HepG2 (cell line): ENCODE data around the gene NAGA. TPM values are rescaled to one million over a fixed set of nuclear protein-coding genes. Genes with fewer than 3 reads are reported as not detected.

ENCODE experiments used
- DR1 ChIP-seq: sonication (generic); formaldehyde crosslinking; IDR thresholded peaks from 2 replicates; pipeline ENCODE4 v1.8.0; 2021; ENCODE audit warnings: mild to moderate bottlenecking, missing genetic modification reagents, inconsistent platforms
- ELF1 ChIP-seq: sonication (generic); formaldehyde crosslinking; IDR thresholded peaks from 2 replicates; pipeline ENCODE4 v1.4.0; 2020; ENCODE audit warnings: missing genetic modification reagents
- ISL2 ChIP-seq: sonication (generic); formaldehyde crosslinking; IDR thresholded peaks from 2 replicates; pipeline ENCODE4 v1.5.0; 2020; ENCODE audit warnings: missing genetic modification reagents
- JDP2 ChIP-seq: sonication (generic); formaldehyde crosslinking; IDR thresholded peaks from 2 replicates; pipeline ENCODE4 v1.8.1; 2022; ENCODE audit warnings: missing genetic modification reagents, borderline replicate concordance
- KDM5B ChIP-seq: sonication (generic); formaldehyde crosslinking; IDR thresholded peaks from 2 replicates; pipeline ENCODE4 v1.4.0; 2020; ENCODE audit warnings: missing genetic modification reagents, mild to moderate bottlenecking, borderline replicate concordance
- KLF6 ChIP-seq: IDR thresholded peaks from 2 replicates; pipeline ENCODE4 v1.8.0; 2016; ENCODE audit warnings: missing biosample characterization, missing genetic modification reagents
- MIER3 ChIP-seq: IDR thresholded peaks from 2 replicates; pipeline ENCODE4 v1.6.1; 2016; ENCODE audit warnings: missing compliant biosample characterization, borderline replicate concordance
- MTF2 ChIP-seq: sonication (generic); formaldehyde crosslinking; IDR thresholded peaks from 2 replicates; pipeline ENCODE4 v1.5.0; 2020; ENCODE audit warnings: missing genetic modification reagents, borderline replicate concordance
- ONECUT2 ChIP-seq: sonication (generic); formaldehyde crosslinking; IDR thresholded peaks from 2 replicates; pipeline ENCODE4 v1.4.0; 2020; ENCODE audit warnings: missing genetic modification reagents
- POLR2AphosphoS5 ChIP-seq: IDR thresholded peaks from 2 replicates; pipeline ENCODE4 v1.6.1; 2012; ENCODE audit warnings: low read depth, low read length
- TCF7 ChIP-seq: sonication (generic); IDR thresholded peaks from 2 replicates; pipeline ENCODE4 v1.6.1; 2016; ENCODE audit warnings: antibody characterized with exemption, low read depth
- ZC3H13 ChIP-seq: sonication (generic); formaldehyde crosslinking; IDR thresholded peaks from 2 replicates; pipeline ENCODE4 v1.8.1; 2023; ENCODE audit warnings: mild to moderate bottlenecking, missing genetic modification reagents, moderate library complexity
- ZEB1 ChIP-seq: IDR thresholded peaks from 2 replicates; pipeline ENCODE4 v1.6.1; 2012; ENCODE audit warnings: mild to moderate bottlenecking, low read depth, inconsistent platforms; ENCODE audit not compliant: insufficient replicate concordance
- ZNF225 ChIP-seq: sonication (generic); formaldehyde crosslinking; IDR thresholded peaks from 2 replicates; pipeline ENCODE4 v1.4.0; 2020; ENCODE audit warnings: mild to moderate bottlenecking, missing genetic modification reagents
- ZNF335 ChIP-seq: sonication (generic); formaldehyde crosslinking; IDR thresholded peaks from 2 replicates; pipeline ENCODE4 v1.4.0; 2020; ENCODE audit warnings: missing genetic modification reagents
- ZNF678 ChIP-seq: sonication (generic); formaldehyde crosslinking; IDR thresholded peaks from 2 replicates; pipeline ENCODE4 v1.4.0; 2020; ENCODE audit warnings: mild to moderate bottlenecking, missing genetic modification reagents
- ZNF709 ChIP-seq: sonication (generic); formaldehyde crosslinking; IDR thresholded peaks from 2 replicates; pipeline ENCODE4 v1.5.0; 2020; ENCODE audit warnings: mild to moderate bottlenecking, missing genetic modification reagents
- polyA plus RNA-seq, 8 experiments: library from polyadenylated mRNA; depleted of rRNA in 3 of 8; stranded (reverse) in 7 of 8; unstranded in 1 of 8; fragments of >200 nt; fragmentation: Illumina TruSeq in 4 of 8; extraction: Trizol in 4 of 8; gene quantifications; 2 replicates each; pipeline versions ENCODE4 v1.2.1 to v1.2.3, GENCODE V29; 2011 to 2016; ENCODE audit warnings: low read depth in 4 of 8, missing spikeins in 1 of 8, mixed read lengths in 1 of 8; ENCODE audit not compliant: insufficient read depth in 1 of 8
- total RNA-seq, 5 experiments: library from RNA; depleted of rRNA; stranded (reverse); fragments of >200 nt; fragmentation: Illumina TruSeq; extraction: Trizol; gene quantifications; 2 replicates each; pipeline ENCODE4 v1.2.3, GENCODE V29; 2016; ENCODE audit warnings: low read depth in 1 of 5
- TF ChIP-seq, protein P1 (sequence below): sonication (generic); formaldehyde crosslinking; IDR thresholded peaks from 2 replicates; pipeline ENCODE4 v1.8.0; 2022; ENCODE audit warnings: mild to moderate bottlenecking, missing genetic modification reagents; ENCODE audit not compliant: insufficient replicate concordance
- TF ChIP-seq, protein P2 (sequence below): sonication (generic); formaldehyde crosslinking; IDR thresholded peaks from 2 replicates; pipeline ENCODE4 v1.5.0; 2020; ENCODE audit warnings: missing genetic modification reagents
- TF ChIP-seq, protein P3 (sequence below): IDR thresholded peaks from 2 replicates; pipeline ENCODE4 v1.6.1; 2016; ENCODE audit warnings: missing compliant biosample characterization, missing genetic modification reagents, borderline replicate concordance
- TF ChIP-seq, protein P4 (sequence below): sonication (generic); formaldehyde crosslinking; IDR thresholded peaks from 2 replicates; pipeline ENCODE4 v1.5.0; 2020; ENCODE audit warnings: mild to moderate bottlenecking, missing genetic modification reagents, borderline replicate concordance

The NAGA gene
- total and polyA plus RNA-seq, 2 of the 13 experiments (the other 11 are each of a cell fraction or from before 2014, with no cell fraction given) = 15.1 to 23.4 TPM

DNA sequence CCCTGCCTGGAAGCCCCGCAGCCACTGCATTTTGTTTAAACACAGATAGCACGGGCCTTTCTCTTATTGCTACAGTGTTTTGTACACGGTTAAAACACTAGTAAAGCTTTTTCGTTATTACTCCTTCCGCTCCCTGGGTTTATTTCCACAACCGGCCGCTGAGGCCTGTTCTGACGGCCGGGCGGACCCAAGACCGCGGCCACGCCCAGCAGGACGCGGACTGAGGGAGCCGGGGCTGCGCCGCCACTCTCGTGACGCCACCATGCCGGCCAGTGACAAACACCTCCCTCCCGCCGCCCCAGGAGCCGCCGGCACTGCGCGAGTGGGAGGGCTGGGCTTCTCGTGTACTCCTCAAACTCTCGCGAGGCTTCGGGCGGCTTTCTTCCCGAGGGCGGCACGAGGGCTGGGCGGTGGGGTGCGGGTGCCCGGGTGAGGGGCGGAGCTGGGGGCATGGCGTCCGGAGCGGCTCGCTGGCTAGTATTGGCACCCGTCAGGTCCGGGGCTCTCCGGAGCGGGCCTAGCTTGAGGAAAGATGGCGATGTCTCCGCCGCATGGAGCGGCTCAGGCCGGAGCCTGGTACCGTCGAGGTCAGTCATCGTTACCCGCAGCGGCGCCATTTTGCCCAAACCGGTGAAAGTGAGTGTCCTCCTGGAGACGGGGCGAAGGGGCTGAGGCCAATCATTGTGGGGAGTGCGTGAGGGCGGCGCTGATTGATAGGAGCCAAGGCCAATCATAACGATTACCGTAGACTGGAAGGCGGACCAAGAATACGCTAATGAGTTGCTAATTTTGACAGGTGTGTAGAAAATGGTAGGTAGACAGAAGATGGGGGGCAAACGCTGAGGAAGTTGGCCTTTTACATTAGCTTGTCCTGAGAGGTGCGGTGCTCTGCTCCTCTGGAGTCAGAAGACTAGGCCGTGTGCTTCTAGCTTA lies 9.0 kb upstream of the NAGA start, which contains the start of gene SMDT1 (continued):
- peak; percentile 60; the same call in 1 of the 2 replicates for TF ChIP-seq KDM5B
- 0 out of 2 replicates have a peak, but pooled peaks have one; percentile 36 for TF ChIP-seq ZNF678 (CRISPR knock-in tag)
- TF ChIP-seq ONECUT2 (CRISPR knock-in tag) = no peak
- TF ChIP-seq KLF6 (CRISPR knock-in tag) = no peak
- no peak for TF ChIP-seq TCF7
- TF ChIP-seq ZNF335 (CRISPR knock-in tag) = peak; percentile 64; the same call in 1 of the 2 replicates
- TF ChIP-seq MTF2 (CRISPR knock-in tag) = peak; percentile 33; the same call in 1 of the 2 replicates
- TF ChIP-seq, protein P1, sequence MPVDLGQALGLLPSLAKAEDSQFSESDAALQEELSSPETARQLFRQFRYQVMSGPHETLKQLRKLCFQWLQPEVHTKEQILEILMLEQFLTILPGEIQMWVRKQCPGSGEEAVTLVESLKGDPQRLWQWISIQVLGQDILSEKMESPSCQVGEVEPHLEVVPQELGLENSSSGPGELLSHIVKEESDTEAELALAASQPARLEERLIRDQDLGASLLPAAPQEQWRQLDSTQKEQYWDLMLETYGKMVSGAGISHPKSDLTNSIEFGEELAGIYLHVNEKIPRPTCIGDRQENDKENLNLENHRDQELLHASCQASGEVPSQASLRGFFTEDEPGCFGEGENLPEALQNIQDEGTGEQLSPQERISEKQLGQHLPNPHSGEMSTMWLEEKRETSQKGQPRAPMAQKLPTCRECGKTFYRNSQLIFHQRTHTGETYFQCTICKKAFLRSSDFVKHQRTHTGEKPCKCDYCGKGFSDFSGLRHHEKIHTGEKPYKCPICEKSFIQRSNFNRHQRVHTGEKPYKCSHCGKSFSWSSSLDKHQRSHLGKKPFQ (CRISPR knock-in tag) = peak; percentile 25
- TF ChIP-seq ZC3H13 = 0 out of 2 replicates have a peak, but pooled peaks have one; percentile 61
- peak; percentile 38; the same call in 1 of the 2 replicates for TF ChIP-seq DR1 (CRISPR knock-in tag)
- TF ChIP-seq ZEB1 = peak; percentile 85
- peak; percentile 75 for TF ChIP-seq POLR2AphosphoS5
- TF ChIP-seq, protein P2, sequence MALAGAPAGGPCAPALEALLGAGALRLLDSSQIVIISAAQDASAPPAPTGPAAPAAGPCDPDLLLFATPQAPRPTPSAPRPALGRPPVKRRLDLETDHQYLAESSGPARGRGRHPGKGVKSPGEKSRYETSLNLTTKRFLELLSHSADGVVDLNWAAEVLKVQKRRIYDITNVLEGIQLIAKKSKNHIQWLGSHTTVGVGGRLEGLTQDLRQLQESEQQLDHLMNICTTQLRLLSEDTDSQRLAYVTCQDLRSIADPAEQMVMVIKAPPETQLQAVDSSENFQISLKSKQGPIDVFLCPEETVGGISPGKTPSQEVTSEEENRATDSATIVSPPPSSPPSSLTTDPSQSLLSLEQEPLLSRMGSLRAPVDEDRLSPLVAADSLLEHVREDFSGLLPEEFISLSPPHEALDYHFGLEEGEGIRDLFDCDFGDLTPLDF (CRISPR knock-in tag) = peak; percentile 52; the same call in 1 of the 2 replicates
- TF ChIP-seq JDP2 (CRISPR knock-in tag) = no peak
- TF ChIP-seq, protein P3, sequence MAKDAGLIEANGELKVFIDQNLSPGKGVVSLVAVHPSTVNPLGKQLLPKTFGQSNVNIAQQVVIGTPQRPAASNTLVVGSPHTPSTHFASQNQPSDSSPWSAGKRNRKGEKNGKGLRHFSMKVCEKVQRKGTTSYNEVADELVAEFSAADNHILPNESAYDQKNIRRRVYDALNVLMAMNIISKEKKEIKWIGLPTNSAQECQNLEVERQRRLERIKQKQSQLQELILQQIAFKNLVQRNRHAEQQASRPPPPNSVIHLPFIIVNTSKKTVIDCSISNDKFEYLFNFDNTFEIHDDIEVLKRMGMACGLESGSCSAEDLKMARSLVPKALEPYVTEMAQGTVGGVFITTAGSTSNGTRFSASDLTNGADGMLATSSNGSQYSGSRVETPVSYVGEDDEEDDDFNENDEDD = peak; percentile 76; the same call in 1 of the 2 replicates
- TF ChIP-seq ZNF709 (CRISPR knock-in tag) = peak; percentile 52; the same call in 1 of the 2 replicates
- peak; percentile 56; the same call in 1 of the 2 replicates for TF ChIP-seq ISL2 (CRISPR knock-in tag)
- TF ChIP-seq, protein P4, sequence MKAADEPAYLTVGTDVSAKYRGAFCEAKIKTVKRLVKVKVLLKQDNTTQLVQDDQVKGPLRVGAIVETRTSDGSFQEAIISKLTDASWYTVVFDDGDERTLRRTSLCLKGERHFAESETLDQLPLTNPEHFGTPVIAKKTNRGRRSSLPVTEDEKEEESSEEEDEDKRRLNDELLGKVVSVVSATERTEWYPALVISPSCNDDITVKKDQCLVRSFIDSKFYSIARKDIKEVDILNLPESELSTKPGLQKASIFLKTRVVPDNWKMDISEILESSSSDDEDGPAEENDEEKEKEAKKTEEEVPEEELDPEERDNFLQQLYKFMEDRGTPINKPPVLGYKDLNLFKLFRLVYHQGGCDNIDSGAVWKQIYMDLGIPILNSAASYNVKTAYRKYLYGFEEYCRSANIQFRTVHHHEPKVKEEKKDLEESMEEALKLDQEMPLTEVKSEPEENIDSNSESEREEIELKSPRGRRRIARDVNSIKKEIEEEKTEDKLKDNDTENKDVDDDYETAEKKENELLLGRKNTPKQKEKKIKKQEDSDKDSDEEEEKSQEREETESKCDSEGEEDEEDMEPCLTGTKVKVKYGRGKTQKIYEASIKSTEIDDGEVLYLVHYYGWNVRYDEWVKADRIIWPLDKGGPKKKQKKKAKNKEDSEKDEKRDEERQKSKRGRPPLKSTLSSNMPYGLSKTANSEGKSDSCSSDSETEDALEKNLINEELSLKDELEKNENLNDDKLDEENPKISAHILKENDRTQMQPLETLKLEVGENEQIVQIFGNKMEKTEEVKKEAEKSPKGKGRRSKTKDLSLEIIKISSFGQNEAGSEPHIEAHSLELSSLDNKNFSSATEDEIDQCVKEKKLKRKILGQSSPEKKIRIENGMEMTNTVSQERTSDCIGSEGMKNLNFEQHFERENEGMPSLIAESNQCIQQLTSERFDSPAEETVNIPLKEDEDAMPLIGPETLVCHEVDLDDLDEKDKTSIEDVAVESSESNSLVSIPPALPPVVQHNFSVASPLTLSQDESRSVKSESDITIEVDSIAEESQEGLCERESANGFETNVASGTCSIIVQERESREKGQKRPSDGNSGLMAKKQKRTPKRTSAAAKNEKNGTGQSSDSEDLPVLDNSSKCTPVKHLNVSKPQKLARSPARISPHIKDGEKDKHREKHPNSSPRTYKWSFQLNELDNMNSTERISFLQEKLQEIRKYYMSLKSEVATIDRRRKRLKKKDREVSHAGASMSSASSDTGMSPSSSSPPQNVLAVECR (CRISPR knock-in tag) = peak; percentile 91; the same call in 1 of the 2 replicates
- peak; percentile 64; the same call in 1 of the 2 replicates for TF ChIP-seq ZNF225
- no peak; the same call in 1 of the 2 replicates for TF ChIP-seq ELF1 (CRISPR knock-in tag)
- TF ChIP-seq MIER3 (CRISPR knock-in tag) = peak; percentile 14; the same call in 1 of the 2 replicates
